ENCODE results near the gene KLHL3. TPM values are rescaled to one million over a fixed set of nuclear protein-coding genes. Genes with fewer than 3 reads are reported as not detected.

Gene KLHL3
- polyA plus RNA-seq, 1 experiment, result 2.2 TPM

DNA sequence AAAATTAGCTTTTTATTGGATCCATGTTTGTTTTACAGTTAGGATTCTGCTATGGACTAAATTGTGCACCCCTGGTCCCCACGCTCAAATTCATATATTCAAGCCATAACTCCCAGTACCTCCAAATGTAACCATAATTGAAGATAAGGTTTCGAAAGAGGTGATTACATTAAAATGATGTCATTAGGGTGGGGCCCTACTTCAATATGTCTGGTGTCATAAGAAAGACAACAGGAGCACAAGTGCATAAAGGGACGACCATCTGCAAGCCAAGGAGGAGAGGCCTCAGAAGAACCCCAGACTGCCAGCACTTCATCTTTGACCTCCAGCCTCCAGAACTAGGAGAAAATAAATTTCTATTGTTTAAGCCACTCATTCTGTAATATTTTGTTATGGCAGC, 25.7 kb upstream of the KLHL3 start:
- ChIA-PET CTCF (interaction anchor here (0.8 to 3.8 kb wide), 4 partner anchors 10 to 19 kb away, joined by 3 to 23 read pairs (median 4); no protein-coding TSS in a partner anchor), POLR2A (no interaction called here)
- Histone ChIP-seq H3K9me3 (ENCODE audit: control insufficient read depth, insufficient read depth, low read length) (no peaks in the 10 kb centered on the region), H3K27me3 (ENCODE audit: control insufficient read depth, insufficient read depth, low read length) (peaks cover 2% of the 10 kb centered on the region), H3K27ac (ENCODE audit: low read depth, low read length) (no peak overlapping the region), H3K4me3 (ENCODE audit: low read depth, low read length) (no peak overlapping the region)
- no peak for TF ChIP-seq CTCF (IDR thresholded peaks at IDR 0.05; ENCODE audit: low read depth, low read length)
- DNase-seq (ENCODE audit: low read depth, low spot score), result no peak

- ChIA-PET CTCF (interaction anchor here (0.8 to 3.8 kb wide), 5 partner anchors 9 to 100 kb away, joined by 3 to 23 read pairs (median 4); no protein-coding TSS in a partner anchor), POLR2A (no interaction called here)
- Histone ChIP-seq H3K4me3 (ENCODE audit: low read depth, low read length) (no peak overlapping the region), H3K9me3 (ENCODE audit: control insufficient read depth, insufficient read depth, low read length) (no peaks in the 10 kb centered on the region), H3K27me3 (ENCODE audit: control insufficient read depth, insufficient read depth, low read length) (peaks cover 2% of the 10 kb centered on the region), H3K27ac (ENCODE audit: low read depth, low read length) (no peak overlapping the region)
- no peak for TF ChIP-seq CTCF (IDR thresholded peaks at IDR 0.05; ENCODE audit: low read depth, low read length)
- DNase-seq (ENCODE audit: low read depth, low spot score), result no peak
Observed at GRCh38 chr5:137760719-137761516, 25.0 kb upstream of the KLHL3 start.

GRCh38 chr5:137760294-137760693, 24.4 kb upstream of the KLHL3 start:
- H3K4me3 ChIP-seq (ENCODE audit: low read depth, low read length), result no peak overlapping the region
- POLR2A ChIA-PET, result no interaction called here

DNA sequence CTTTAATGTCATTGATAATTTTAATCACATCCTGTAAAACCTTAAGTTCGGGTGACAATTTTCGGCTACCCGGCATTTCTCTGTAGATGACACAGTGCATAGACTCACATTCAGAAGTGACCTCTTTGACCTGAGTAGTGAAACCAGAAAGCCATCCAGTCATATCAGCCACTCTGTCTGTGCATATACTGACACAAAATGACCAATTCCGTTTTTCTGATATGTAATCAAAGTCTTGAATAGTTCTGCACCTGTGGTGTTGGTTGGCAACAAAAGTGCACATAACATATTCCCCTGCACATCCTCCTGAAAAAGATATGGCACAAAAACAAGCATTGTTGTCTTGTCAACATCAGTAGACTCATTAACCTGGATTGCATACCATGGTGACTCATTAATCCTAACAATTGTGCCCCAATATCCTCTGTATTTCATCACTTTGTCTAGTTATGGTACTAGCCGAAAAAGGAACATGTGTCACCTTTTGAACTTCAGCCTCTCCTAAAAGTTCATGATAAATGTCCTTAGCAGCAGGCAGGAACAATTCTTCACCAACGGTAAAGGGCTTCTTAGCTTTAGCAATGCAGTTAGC, 22.9 kb upstream of the KLHL3 start:
- ChIA-PET POLR2A (no interaction called here), CTCF (interaction anchor here (3.8 kb wide), 1 partner anchor 20 kb away, joined by 23 read pairs; no protein-coding TSS in a partner anchor)
- Histone ChIP-seq H3K4me3 (ENCODE audit: low read depth, low read length) (no peak overlapping the region), H3K9me3 (ENCODE audit: control insufficient read depth, insufficient read depth, low read length) (peaks cover 2% of the 10 kb centered on the region; the same call in 1 of the 2 replicates), H3K27ac (ENCODE audit: low read depth, low read length) (no peak overlapping the region), H3K27me3 (ENCODE audit: control insufficient read depth, insufficient read depth, low read length) (peaks cover 2% of the 10 kb centered on the region)
- no peak for DNase-seq (ENCODE audit: low read depth, low spot score)
- TF ChIP-seq CTCF (IDR thresholded peaks at IDR 0.05; ENCODE audit: low read depth, low read length), result no peak

More at GRCh38 chr5:137760294-137760693, 24.4 kb upstream of the KLHL3 start:
- no peak for TF ChIP-seq CTCF (IDR thresholded peaks at IDR 0.05; ENCODE audit: low read depth, low read length)
- Histone ChIP-seq H3K27me3 (ENCODE audit: control insufficient read depth, insufficient read depth, low read length) (peaks cover 2% of the 10 kb centered on the region), H3K9me3 (ENCODE audit: control insufficient read depth, insufficient read depth, low read length) (no peaks in the 10 kb centered on the region), H3K27ac (ENCODE audit: low read depth, low read length) (no peak overlapping the region)
- DNase-seq (ENCODE audit: low read depth, low spot score), result no peak
- CTCF ChIA-PET, result interaction anchor here (0.6 to 3.8 kb wide), 5 partner anchors 17 to 251 kb away, joined by 4 to 23 read pairs (median 4); no protein-coding TSS in a partner anchor

GRCh38 chr5:137758121-137758520, 22.2 kb upstream of the KLHL3 start:
- Histone ChIP-seq H3K27me3 (ENCODE audit: control insufficient read depth, insufficient read depth, low read length) (peaks cover 2% of the 10 kb centered on the region), H3K9me3 (ENCODE audit: control insufficient read depth, insufficient read depth, low read length) (peaks cover 4% of the 10 kb centered on the region; the same call in 1 of the 2 replicates), H3K27ac (ENCODE audit: low read depth, low read length) (no peak overlapping the region), H3K4me3 (ENCODE audit: low read depth, low read length) (no peak overlapping the region)
- ChIA-PET CTCF (interaction anchor here (1.0 kb wide), 1 partner anchor 438 kb away, joined by 3 read pairs; no protein-coding TSS in a partner anchor), POLR2A (no interaction called here)
- no peak for TF ChIP-seq CTCF (IDR thresholded peaks at IDR 0.05; ENCODE audit: low read depth, low read length)
- DNase-seq (ENCODE audit: low read depth, low spot score), result no peak
